Motor neuron (in vitro differentiated cells): Measurements from ENCODE around the gene NEK9. TPM values are rescaled to one million over a fixed set of nuclear protein-coding genes. Genes with fewer than 3 reads are reported as not detected.
A peak's percentile ranks its signal among the peaks of the same experiment; 100 is the strongest.

Source experiments
- ATAC-seq, 8 experiments: fragments of 200-7000 bp; cut with Tn5 transposase; replicated peaks in 6 of 8; 2 replicates each; pipeline ENCODE4 v1.8.0; 2021; ENCODE audit warnings: mild to moderate bottlenecking in 8 of 8, moderate library complexity in 8 of 8
- H3K27ac ChIP-seq, 2 donors: fragments of 250-450 bp; sonication (Bioruptor Pico); 2 replicates each; pipeline ENCODE4 v1.9.0; 2021; ENCODE audit warnings: antibody characterized with exemption in 2 of 2, mild to moderate bottlenecking in 2 of 2, moderate library complexity in 1 of 2
- H3K4me1 ChIP-seq, 2 donors: fragments of 250-450 bp; sonication (Bioruptor Pico); replicated peaks in 1 of 2; 2 replicates each; pipeline ENCODE4 v1.6.1; 2021; ENCODE audit warnings: antibody characterized with exemption in 2 of 2, mild to moderate bottlenecking in 2 of 2, moderate library complexity in 1 of 2
- H3K4me3 ChIP-seq, 5 donors: fragments of 250-450 bp; sonication (Bioruptor Pico); 2 replicates each; pipeline ENCODE4 v1.9.0; 2021; ENCODE audit warnings: antibody characterized with exemption in 5 of 5, mild to moderate bottlenecking in 5 of 5, moderate library complexity in 4 of 5
- WGBS, 10 experiments: fragments of 450-650 bp; shearing (Covaris generic); methylation state at CpG; one replicate each; pipeline ENCODE4 v1.0.0; 2022; 5-methylcytosine and 5-hydroxymethylcytosine counted together
- in situ Hi-C, 9 experiments: fragments of 400-800 bp; cut with MboI; loops; one replicate each; pipeline ENCODE4 v1.15.0; 2021; ENCODE audit warnings: low sequenced_read_pairs in 9 of 9, low pct_unique_long_range_greater_than_20kb in 2 of 9; ENCODE audit not compliant: unreplicated experiment in 9 of 9
- total RNA-seq, 8 experiments: library from RNA; unstranded; fragments of 300-600 nt; gene quantifications; 2 replicates each; pipeline versions ENCODE4 v1.2.3 to v1.2.4, GENCODE V29; 2022

Gene NEK9
- 10 to 100 TPM; 16.0 to 83.2 (median 23.6) TPM for total RNA-seq

- WGBS, 10 experiments, result 0 to 27% (median 0%) methylated on average over 1 to 27 of the region's 76 CpGs; no CpG with 5 or more reads in 4 of the 10 experiments
- Histone ChIP-seq H3K27ac (peak within 1 kb of the TSS; percentile 79 to 91), H3K4me3 (peak within 1 kb of the TSS; percentile 49 to 89 (median 69)), H3K4me1 (peaks cover 5 to 11% of the 10 kb centered on the region in 2 donors)
- ATAC-seq, result peak; percentile 92 to 97 (median 95)
- in situ Hi-C loops, result loop anchor here in 8 of 9 experiments (10.0 to 25.0 kb wide), 4 partner anchors 160 to 360 kb away; partner anchors contain the start of gene FOS (in 3 of the 8)
Observed at GRCh38 chr14:75126679-75127473, at the start of gene NEK9. TSS of gene NEK9 (minus strand) at chr14:75127048. CDS start at chr14:75126921, 127 bp downstream.

GRCh38 chr14:75176142-75176820 is 49.4 kb upstream of the NEK9 start, which contains the start of gene TMED10:
TSS of gene TMED10 (minus strand) at chr14:75176612. CDS start at chr14:75176579, 33 bp downstream.
- WGBS, 10 experiments, result 0% methylated on average over 1 to 19 of the region's 49 CpGs; no CpG with 5 or more reads in 4 of the 10 experiments
- peak; percentile 79 to 91 (median 87) for ATAC-seq
- Histone ChIP-seq H3K4me3 (peak within 1 kb of the TSS; percentile 62 to 86 (median 84)), H3K4me1 (peaks cover 3 to 11% of the 10 kb centered on the region in 2 donors), H3K27ac (peak within 1 kb of the TSS; percentile 97)
- in situ Hi-C loops, result no loop called here

GRCh38 chr14:75175677-75176141 is 48.9 kb upstream of the NEK9 start:
- in situ Hi-C loops, result no loop called here
- H3K4me3 ChIP-seq, result peak overlapping the region; percentile 62 to 86 (median 84)
- peak in 3 of 8 experiments; percentile 3 to 10 (median 6) for ATAC-seq
- peak overlapping the region; percentile 97 for H3K27ac ChIP-seq
- 0 to 22% (median 10%) methylated on average over 3 to 9 of the region's 10 CpGs; no CpG with 5 or more reads in 5 of the 10 experiments for WGBS, 10 experiments
- H3K4me1 ChIP-seq, result peaks cover 3 to 11% of the 10 kb centered on the region in 2 donors

- in situ Hi-C loops, result no loop called here
- Histone ChIP-seq H3K4me3 (peak overlapping the region in 1 of 5 donors; percentile 7), H3K27ac (no peak overlapping the region), H3K4me1 (peaks cover 3 to 11% of the 10 kb centered on the region in 2 donors)
- 25 to 94% (median 80%) methylated on average over 1 to 2 of the region's 2 CpGs; no CpG with 5 or more reads in 3 of the 10 experiments for WGBS, 10 experiments
- ATAC-seq, result no peak
Observed at GRCh38 chr14:75174066-75174465, 47.2 kb upstream of the NEK9 start.

GRCh38 chr14:75170772-75171171 is 43.9 kb upstream of the NEK9 start:
- in situ Hi-C loops, result no loop called here
- H3K4me3 ChIP-seq, result no peak overlapping the region
- H3K27ac ChIP-seq, result no peak overlapping the region
- 38 to 90% (median 78%) methylated on average over 3 to 4 of the region's 4 CpGs; no CpG with 5 or more reads in 1 of the 10 experiments for WGBS, 10 experiments
- ATAC-seq, result no peak
- peaks cover 13 to 20% of the 10 kb centered on the region in 2 donors for H3K4me1 ChIP-seq

- H3K27ac ChIP-seq, result no peak overlapping the region
- in situ Hi-C loops, result no loop called here
- 80 to 100% (median 89%) methylated on average over 1 to 3 of the region's 3 CpGs; no CpG with 5 or more reads in 1 of the 10 experiments for WGBS, 10 experiments
- no peak overlapping the region for H3K4me3 ChIP-seq
- H3K4me1 ChIP-seq, result peaks cover 11 to 12% of the 10 kb centered on the region in 2 donors
- ATAC-seq, result no peak
Observed at GRCh38 chr14:75168586-75169335, 41.9 kb upstream of the NEK9 start.

GRCh38 chr14:75167325-75167724 is 40.5 kb upstream of the NEK9 start:
- ATAC-seq, result no peak
- peaks cover 11 to 12% of the 10 kb centered on the region in 2 donors for H3K4me1 ChIP-seq
- no peak overlapping the region for H3K27ac ChIP-seq
- in situ Hi-C loops, result no loop called here
- no CpG with 5 or more reads among the region's 2 CpGs for WGBS, 10 experiments
- no peak overlapping the region for H3K4me3 ChIP-seq

- WGBS, 10 experiments, result 32 to 91% (median 47%) methylated on average over 2 to 5 of the region's 8 CpGs; no CpG with 5 or more reads in 5 of the 10 experiments
- Histone ChIP-seq H3K4me1 (peaks cover 11 to 12% of the 10 kb centered on the region in 2 donors), H3K4me3 (no peak overlapping the region), H3K27ac (no peak overlapping the region)
- in situ Hi-C loops, result no loop called here
- ATAC-seq, result peak in 6 of 8 experiments; percentile 59 to 97 (median 88)
Observed at GRCh38 chr14:75165586-75166391, 38.9 kb upstream of the NEK9 start.

- WGBS, 10 experiments, result 60 to 100% (median 100%) methylated on average over 1 of the region's 1 CpG; no CpG with 5 or more reads in 3 of the 10 experiments
- ATAC-seq, result no peak
- no peak overlapping the region for H3K27ac ChIP-seq
- no peak overlapping the region for H3K4me3 ChIP-seq
- in situ Hi-C loops, result no loop called here
- peaks cover 11 to 12% of the 10 kb centered on the region in 2 donors for H3K4me1 ChIP-seq
Observed at GRCh38 chr14:75164809-75165208, 38.0 kb upstream of the NEK9 start.

GRCh38 chr14:75163677-75164076 is 36.8 kb upstream of the NEK9 start:
- WGBS, 10 experiments, result 83 to 100% (median 100%) methylated on average over 1 to 2 of the region's 2 CpGs; no CpG with 5 or more reads in 3 of the 10 experiments
- H3K4me3 ChIP-seq, result no peak overlapping the region
- no peak for ATAC-seq
- H3K4me1 ChIP-seq, result peaks cover 11 to 12% of the 10 kb centered on the region in 2 donors
- in situ Hi-C loops, result no loop called here
- no peak overlapping the region for H3K27ac ChIP-seq

GRCh38 chr14:75162631-75163030 is 35.8 kb upstream of the NEK9 start:
- no peak for ATAC-seq

More at GRCh38 chr14:75162631-75163030, 35.8 kb upstream of the NEK9 start:
- in situ Hi-C loops, result no loop called here
- no peak overlapping the region for H3K4me3 ChIP-seq
- peaks cover 11 to 12% of the 10 kb centered on the region in 2 donors for H3K4me1 ChIP-seq
- 73 to 94% (median 83%) methylated on average over 1 to 3 of the region's 3 CpGs for whole genome bisulfite sequencing, 10 experiments
- no peak overlapping the region for H3K27ac ChIP-seq
